ENCODE data around the gene CDKL1. TPM values are rescaled to one million over a fixed set of nuclear protein-coding genes. Genes with fewer than 3 reads are reported as not detected.

Gene CDKL1
- total RNA-seq, 1 experiment from 2014 or later, result 2.4 TPM

DNA sequence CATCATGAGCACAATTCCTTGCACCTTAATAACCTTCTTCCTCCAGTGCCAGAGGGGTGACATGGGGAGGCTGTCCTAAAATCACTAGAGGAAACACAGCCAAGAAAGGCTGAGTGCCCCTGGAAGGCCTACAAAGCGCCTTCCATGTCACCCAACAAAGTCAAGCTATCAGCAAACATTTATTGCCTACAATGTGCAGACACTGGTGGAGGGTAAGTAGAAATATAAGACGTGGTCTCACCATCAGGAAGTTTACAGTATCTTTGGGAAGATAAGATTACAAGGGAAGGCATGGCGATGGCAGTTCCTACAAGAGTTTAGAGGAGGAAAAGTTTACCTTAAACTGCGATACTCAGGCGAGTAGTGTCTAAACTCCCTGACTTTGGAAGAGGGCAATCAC is 56.6 kb downstream of the CDKL1 start:
- no peak overlapping the region for H3K4me2 ChIP-seq
- no peaks in the 10 kb centered on the region for H3K79me2 ChIP-seq (ENCODE audit: low read depth)
- H3K9me3 ChIP-seq (ENCODE audit: insufficient read depth, low read depth), result no peaks in the 10 kb centered on the region
- no peaks in the 10 kb centered on the region for H3K36me3 ChIP-seq (ENCODE audit: low read depth)
- H2AFZ ChIP-seq, result no peak overlapping the region
- no peaks in the 10 kb centered on the region for H3K9me2 ChIP-seq (ENCODE audit: insufficient read depth)
- ChIA-PET CTCF (interaction anchor here (0.6 kb wide), 1 partner anchor 138 kb away, joined by 4 read pairs; no protein-coding TSS in a partner anchor), POLR2A (ENCODE audit: unreplicated experiment) (no interaction called here)
- no peak for TF ChIP-seq EZH2 (IDR thresholded peaks at IDR 0.05; ENCODE audit: low read depth)
- TF ChIP-seq, protein P1, sequence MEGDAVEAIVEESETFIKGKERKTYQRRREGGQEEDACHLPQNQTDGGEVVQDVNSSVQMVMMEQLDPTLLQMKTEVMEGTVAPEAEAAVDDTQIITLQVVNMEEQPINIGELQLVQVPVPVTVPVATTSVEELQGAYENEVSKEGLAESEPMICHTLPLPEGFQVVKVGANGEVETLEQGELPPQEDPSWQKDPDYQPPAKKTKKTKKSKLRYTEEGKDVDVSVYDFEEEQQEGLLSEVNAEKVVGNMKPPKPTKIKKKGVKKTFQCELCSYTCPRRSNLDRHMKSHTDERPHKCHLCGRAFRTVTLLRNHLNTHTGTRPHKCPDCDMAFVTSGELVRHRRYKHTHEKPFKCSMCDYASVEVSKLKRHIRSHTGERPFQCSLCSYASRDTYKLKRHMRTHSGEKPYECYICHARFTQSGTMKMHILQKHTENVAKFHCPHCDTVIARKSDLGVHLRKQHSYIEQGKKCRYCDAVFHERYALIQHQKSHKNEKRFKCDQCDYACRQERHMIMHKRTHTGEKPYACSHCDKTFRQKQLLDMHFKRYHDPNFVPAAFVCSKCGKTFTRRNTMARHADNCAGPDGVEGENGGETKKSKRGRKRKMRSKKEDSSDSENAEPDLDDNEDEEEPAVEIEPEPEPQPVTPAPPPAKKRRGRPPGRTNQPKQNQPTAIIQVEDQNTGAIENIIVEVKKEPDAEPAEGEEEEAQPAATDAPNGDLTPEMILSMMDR (conservative IDR thresholded peaks at IDR 0.05), result no peak
- DNase-seq, result no peak
- intact Hi-C loops (cut with micrococcal nuclease; ENCODE audit: unreplicated experiment), result loop anchor here (10.0 kb wide), 1 partner anchor 105 kb away; no protein-coding TSS in a partner anchor
- H4K20me1 ChIP-seq (ENCODE audit: insufficient read depth), result no peaks in the 10 kb centered on the region
- no peak overlapping the region for H3K27ac ChIP-seq
- H3K4me1 ChIP-seq (replicated peaks; ENCODE audit: insufficient read depth), result no peaks in the 10 kb centered on the region
- no peaks in the 10 kb centered on the region for H3K27me3 ChIP-seq (ENCODE audit: insufficient read depth, low read depth)
- BruUV-seq (replicated peaks), result no TSS peak
- H3K4me3 ChIP-seq, result no peak overlapping the region
- no peaks in the 10 kb centered on the region for H3F3A ChIP-seq (ENCODE audit: insufficient read depth, low read depth)

DNA sequence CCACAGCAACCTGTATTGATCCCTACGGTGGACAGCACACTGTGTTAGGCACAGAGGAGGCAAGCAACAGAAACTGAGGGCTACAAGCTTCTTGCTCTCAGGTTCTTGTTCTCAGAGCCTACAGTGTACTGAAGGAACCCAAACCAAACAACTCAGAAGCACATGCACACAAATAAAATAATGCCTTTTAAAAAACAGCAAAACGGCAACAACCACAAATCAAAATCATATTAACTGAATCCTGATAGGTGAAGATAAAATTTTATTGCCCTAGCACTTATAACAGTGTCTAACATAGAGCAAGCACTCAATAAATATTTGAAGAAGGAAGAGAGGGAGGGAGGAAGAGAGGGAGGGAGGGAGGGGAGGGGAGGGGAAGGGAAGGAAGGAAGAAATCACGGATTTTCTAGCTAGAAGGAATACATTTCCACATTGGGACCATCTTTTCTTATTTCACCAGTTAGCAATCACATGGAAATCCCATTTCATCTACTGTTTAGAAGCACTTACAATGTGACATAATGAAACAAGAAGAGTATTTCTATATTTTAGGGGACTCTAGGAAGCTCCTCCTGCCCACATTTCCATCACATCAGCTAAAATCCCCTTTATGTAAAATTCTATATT is 57.4 kb downstream of the CDKL1 start:
- intact Hi-C loops (cut with micrococcal nuclease; ENCODE audit: unreplicated experiment), result no loop called here
- Histone ChIP-seq H4K20me1 (ENCODE audit: insufficient read depth) (no peaks in the 10 kb centered on the region), H3K9me2 (ENCODE audit: insufficient read depth) (no peaks in the 10 kb centered on the region), H2AFZ (no peak overlapping the region), H3K27me3 (ENCODE audit: insufficient read depth, low read depth) (no peaks in the 10 kb centered on the region), H3K79me2 (ENCODE audit: low read depth) (no peaks in the 10 kb centered on the region), H3K27ac (no peak overlapping the region), H3K4me2 (no peak overlapping the region), H3K36me3 (ENCODE audit: low read depth) (no peaks in the 10 kb centered on the region), H3K4me1 (replicated peaks; ENCODE audit: insufficient read depth) (no peaks in the 10 kb centered on the region), H3F3A (ENCODE audit: insufficient read depth, low read depth) (no peaks in the 10 kb centered on the region), H3K9me3 (ENCODE audit: insufficient read depth, low read depth) (no peaks in the 10 kb centered on the region), H3K4me3 (no peak overlapping the region)
- POLR2A ChIA-PET (ENCODE audit: unreplicated experiment), result no interaction called here
- TF ChIP-seq, protein P1 (conservative IDR thresholded peaks at IDR 0.05), result no peak
- no peak for TF ChIP-seq EZH2 (IDR thresholded peaks at IDR 0.05; ENCODE audit: low read depth)
- DNase-seq, result no peak
- CTCF ChIA-PET, result interaction anchor here (0.6 kb wide), 1 partner anchor 138 kb away, joined by 4 read pairs; no protein-coding TSS in a partner anchor
- BruUV-seq (replicated peaks), result no TSS peak

DNA sequence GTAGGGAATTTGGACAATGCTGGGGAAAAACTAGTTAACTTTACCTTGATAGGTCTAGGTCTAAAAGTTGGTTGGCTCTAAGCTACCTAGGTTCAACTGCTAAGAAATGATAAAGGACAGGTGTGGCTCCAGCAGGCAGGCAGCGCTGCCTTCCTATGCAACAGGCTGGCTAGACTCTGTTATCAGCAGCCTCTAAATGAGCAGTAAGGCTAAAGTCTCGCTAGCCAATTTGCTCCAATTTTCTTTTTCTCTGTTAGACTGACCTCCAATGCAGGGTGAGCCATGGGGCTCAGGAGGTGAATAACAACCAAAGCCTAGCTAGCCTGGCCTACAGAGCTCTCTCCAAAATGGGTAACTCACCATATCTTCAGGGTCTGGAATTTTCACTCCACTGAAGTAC is 58.1 kb downstream of the CDKL1 start:
- no peak for DNase-seq
- Histone ChIP-seq H3K9me2 (ENCODE audit: insufficient read depth) (no peaks in the 10 kb centered on the region), H2AFZ (no peak overlapping the region), H4K20me1 (ENCODE audit: insufficient read depth) (no peaks in the 10 kb centered on the region), H3K4me3 (no peak overlapping the region), H3K4me2 (no peak overlapping the region), H3F3A (ENCODE audit: insufficient read depth, low read depth) (no peaks in the 10 kb centered on the region), H3K27me3 (ENCODE audit: insufficient read depth, low read depth) (no peaks in the 10 kb centered on the region), H3K27ac (no peak overlapping the region), H3K36me3 (ENCODE audit: low read depth) (no peaks in the 10 kb centered on the region), H3K4me1 (replicated peaks; ENCODE audit: insufficient read depth) (no peaks in the 10 kb centered on the region; the same call in 1 of the 2 replicates), H3K9me3 (ENCODE audit: insufficient read depth, low read depth) (no peaks in the 10 kb centered on the region), H3K79me2 (ENCODE audit: low read depth) (no peaks in the 10 kb centered on the region)
- TF ChIP-seq EZH2 (IDR thresholded peaks at IDR 0.05; ENCODE audit: low read depth), result no peak
- TF ChIP-seq, protein P1 (conservative IDR thresholded peaks at IDR 0.05), result no peak
- intact Hi-C loops (cut with micrococcal nuclease; ENCODE audit: unreplicated experiment), result no loop called here
- BruUV-seq (replicated peaks), result no TSS peak
- ChIA-PET CTCF (no interaction called here), POLR2A (ENCODE audit: unreplicated experiment) (no interaction called here)
